Measurements from ENCODE around the gene EML5.

GRCh38 chr14:88592031-88592430 lies 200.7 kb downstream of the EML5 start:
- TF ChIP-seq CTCF (IDR thresholded peaks at IDR 0.05; ENCODE audit: low read depth, low read length) (no peak), MYC (IDR thresholded peaks at IDR 0.05; ENCODE audit: low read depth, low read length) (no peak)
